A673 (cell line): Measurements from ENCODE around the gene BTBD8.

Experiments
- EZH2 ChIP-seq: fragments of 200-600 bp; sonication (generic); IDR thresholded peaks from 2 replicates; pipeline ENCODE4 v1.6.1; 2017; ENCODE audit warnings: borderline replicate concordance, low read depth, mild to moderate bottlenecking, mixed read lengths, antibody characterized with exemption, low read length; ENCODE audit not compliant: poor library complexity, severe bottlenecking
- TF ChIP-seq, protein P1 (sequence below): fragments of 300-800, 200-600 bp; sonication (generic); conservative IDR thresholded peaks from 2 replicates; pipeline ENCODE4 v1.5.1; 2017; ENCODE audit warnings: low read depth, mild to moderate bottlenecking, antibody characterized with exemption, low read length, moderate library complexity, mixed read lengths

DNA sequence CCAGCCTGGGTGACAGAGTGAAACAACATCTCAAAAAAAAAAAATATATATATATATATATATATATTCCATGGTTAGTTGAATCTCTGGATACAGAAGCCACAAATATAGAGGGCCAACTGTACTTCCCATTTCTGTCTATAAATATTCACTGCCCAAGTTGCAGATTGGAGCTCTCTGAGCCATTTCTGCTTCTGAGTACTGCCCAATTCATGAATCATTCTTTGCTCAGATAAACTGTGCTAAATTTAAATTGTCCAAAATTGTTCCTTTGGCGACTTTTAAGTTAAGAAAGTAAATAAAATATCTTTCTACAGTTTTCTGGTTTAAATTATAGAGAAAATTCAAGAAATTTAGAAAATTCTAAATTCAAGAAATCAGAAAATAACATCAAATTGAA is 114.4 kb downstream of the BTBD8 start:
- no peak for TF ChIP-seq EZH2
- TF ChIP-seq, protein P1, sequence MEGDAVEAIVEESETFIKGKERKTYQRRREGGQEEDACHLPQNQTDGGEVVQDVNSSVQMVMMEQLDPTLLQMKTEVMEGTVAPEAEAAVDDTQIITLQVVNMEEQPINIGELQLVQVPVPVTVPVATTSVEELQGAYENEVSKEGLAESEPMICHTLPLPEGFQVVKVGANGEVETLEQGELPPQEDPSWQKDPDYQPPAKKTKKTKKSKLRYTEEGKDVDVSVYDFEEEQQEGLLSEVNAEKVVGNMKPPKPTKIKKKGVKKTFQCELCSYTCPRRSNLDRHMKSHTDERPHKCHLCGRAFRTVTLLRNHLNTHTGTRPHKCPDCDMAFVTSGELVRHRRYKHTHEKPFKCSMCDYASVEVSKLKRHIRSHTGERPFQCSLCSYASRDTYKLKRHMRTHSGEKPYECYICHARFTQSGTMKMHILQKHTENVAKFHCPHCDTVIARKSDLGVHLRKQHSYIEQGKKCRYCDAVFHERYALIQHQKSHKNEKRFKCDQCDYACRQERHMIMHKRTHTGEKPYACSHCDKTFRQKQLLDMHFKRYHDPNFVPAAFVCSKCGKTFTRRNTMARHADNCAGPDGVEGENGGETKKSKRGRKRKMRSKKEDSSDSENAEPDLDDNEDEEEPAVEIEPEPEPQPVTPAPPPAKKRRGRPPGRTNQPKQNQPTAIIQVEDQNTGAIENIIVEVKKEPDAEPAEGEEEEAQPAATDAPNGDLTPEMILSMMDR: no peak
